ENCODE results near the gene ATAD3A.
"Not testable (repeated sequence)": the region's sequence is repeated elsewhere in the genome, so short reads cannot be mapped to it uniquely, and the experiment has no call there.

DNA sequence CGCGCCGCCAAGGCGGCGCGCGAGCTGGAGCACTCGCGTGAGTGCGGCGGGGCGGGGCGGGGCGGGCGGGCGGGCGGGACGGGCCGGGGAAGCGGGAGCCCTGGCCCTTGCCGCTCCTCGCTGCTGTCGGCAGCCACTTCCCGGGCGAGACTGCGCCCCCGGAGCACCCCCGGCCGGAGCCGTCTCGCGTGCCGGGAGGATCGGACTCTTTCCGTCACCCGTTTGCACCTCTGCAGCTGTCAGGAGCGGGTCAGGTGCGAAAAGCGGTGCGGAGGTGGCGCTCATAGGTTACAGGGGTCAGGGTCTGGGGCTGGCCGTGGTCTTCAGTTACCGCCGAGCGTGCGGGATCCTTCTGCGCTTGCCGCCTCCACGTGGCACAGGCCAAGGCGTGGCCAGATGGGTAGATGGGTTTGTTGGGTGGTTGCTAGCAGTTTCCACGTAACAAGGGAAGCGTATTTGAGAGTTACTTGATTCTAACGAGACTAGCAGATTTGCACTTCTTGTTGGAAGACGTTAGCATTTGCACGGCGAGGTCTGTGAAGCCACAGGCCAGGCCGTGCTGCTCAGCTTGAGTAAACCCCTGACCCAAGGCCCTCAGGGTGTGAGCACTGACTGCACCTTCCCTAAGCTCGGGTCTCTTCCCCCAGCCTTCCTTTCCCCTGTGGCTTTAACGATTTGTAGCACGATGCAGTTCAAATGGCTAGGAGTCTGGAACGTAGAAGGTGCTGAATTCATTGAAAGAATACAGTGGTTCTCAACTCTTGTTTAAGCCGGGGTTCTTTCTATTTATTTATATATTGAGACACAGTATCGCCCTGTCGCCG is 39.7 kb upstream of the ATAD3A start:
- TF ChIP-seq, protein P1, sequence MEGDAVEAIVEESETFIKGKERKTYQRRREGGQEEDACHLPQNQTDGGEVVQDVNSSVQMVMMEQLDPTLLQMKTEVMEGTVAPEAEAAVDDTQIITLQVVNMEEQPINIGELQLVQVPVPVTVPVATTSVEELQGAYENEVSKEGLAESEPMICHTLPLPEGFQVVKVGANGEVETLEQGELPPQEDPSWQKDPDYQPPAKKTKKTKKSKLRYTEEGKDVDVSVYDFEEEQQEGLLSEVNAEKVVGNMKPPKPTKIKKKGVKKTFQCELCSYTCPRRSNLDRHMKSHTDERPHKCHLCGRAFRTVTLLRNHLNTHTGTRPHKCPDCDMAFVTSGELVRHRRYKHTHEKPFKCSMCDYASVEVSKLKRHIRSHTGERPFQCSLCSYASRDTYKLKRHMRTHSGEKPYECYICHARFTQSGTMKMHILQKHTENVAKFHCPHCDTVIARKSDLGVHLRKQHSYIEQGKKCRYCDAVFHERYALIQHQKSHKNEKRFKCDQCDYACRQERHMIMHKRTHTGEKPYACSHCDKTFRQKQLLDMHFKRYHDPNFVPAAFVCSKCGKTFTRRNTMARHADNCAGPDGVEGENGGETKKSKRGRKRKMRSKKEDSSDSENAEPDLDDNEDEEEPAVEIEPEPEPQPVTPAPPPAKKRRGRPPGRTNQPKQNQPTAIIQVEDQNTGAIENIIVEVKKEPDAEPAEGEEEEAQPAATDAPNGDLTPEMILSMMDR (IDR thresholded peaks at IDR 0.05) = not testable (repeated sequence)
- TF ChIP-seq POLR2A (IDR thresholded peaks at IDR 0.05) = not testable (repeated sequence)

Data from vagina (tissue), 2 donors.